Putamen (tissue), 1 donor: ENCODE results near the gene ODAM.
"Not testable (repeated sequence)": the region's sequence is repeated elsewhere in the genome, so short reads cannot be mapped to it uniquely, and the experiment has no call there.

Source experiments
- DNase-seq: peaks from one replicate; pipeline ENCODE4 v3.0.0-alpha.2; 2016; ENCODE audit warnings: low spot score

ODAM gene, protein sequence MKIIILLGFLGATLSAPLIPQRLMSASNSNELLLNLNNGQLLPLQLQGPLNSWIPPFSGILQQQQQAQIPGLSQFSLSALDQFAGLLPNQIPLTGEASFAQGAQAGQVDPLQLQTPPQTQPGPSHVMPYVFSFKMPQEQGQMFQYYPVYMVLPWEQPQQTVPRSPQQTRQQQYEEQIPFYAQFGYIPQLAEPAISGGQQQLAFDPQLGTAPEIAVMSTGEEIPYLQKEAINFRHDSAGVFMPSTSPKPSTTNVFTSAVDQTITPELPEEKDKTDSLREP

DNA sequence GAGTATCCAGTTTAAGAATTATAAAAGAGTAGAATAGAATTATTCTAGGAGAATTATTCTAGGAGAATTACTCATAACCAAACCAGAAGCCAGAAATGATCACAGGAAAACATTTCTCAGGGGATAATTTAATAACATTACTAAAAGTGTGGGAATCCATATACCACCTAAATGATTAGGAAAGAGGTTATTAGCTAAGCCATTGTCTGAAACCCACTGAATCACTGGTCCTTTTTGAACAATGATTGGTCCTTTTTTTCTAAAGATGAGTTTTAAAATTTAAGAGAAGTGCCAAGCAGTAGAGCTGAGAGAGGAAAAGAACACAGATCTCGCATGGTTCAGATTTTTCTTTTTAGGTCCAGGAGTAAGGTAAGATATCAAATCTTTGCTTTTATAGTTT lies at the start of gene ODAM:
Gene ODAM (plus strand): TSS at position 301 of the 400 bp plus-strand sequence. CDS start 819 bp downstream, outside the sequence.
- no peak for DNase-seq

DNA sequence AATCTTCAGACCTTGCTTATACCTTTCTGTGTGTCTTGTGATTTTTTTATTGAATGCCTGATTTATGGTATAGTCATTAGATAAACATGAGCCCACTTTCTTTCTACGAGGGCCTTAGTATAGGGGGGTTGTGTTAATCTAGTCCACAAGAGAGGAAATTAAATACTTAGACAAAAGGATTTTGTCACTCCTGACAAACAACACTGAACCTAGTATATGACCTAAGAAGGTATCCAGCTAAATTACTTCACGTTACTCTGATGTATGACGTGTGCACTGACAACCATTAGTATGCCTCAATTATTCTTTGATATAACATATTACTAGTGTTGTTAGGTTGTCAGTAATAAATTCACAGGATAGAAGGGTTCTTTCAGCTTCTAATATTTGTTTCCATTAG lies 44.3 kb upstream of the ODAM start:
- no peak for DNase-seq

DNA sequence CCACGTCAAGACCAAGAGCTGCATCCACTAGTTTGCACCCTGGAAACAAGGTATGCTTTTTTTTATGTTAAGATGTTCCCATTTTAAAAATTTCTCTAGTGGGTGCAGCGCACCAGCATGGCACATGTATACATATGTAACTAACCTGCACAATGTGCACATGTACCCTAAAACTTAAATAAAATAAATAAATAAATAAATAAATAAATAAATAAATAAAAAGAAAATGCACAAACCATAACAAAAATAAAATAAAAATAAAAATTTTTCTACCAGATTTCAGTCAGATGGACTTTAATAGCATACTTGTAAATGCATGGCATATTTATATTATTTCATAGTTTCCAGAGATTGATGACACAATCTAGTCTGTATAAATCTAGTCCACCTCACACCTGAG lies 43.4 kb upstream of the ODAM start:
- no peak for DNase-seq

DNA sequence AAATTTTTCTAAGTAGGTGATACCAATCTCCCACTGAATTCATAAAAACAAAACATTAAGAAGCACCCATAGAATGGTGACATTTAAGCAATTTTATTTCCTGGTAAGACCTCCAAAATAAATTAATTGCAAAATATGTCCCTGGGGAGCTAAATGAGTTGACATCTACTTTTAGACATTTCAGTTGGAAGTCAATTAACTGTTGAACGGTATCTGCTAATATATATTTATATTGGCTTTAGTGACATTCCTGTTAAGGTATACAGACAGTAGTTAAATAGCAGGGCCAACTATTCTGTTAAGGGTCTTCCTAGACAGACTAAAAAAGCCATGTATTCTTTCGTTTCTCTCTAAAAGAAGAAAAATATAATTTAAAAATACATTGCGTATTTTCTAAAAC lies 41.6 kb upstream of the ODAM start, which contains the start of gene PRR27:
Gene PRR27 (plus strand): TSS at position 301 of the 400 bp plus-strand sequence. CDS start 139 bp downstream, outside the sequence.
- no peak for DNase-seq

DNA sequence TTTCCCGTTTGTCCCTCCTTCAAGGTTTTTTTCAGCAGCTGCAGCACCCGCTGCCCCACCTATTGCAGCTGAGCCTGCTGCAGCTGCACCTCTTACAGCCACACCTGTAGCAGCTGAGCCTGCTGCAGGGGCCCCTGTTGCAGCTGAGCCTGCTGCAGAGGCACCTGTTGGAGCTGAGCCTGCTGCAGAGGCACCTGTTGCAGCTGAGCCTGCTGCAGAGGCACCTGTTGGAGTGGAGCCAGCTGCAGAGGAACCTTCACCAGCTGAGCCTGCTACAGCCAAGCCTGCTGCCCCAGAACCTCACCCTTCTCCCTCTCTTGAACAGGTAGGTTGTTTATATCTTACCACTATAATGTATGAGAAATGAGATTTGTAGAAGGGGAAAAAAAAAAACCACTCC lies 36.9 kb upstream of the ODAM start:
- no peak for DNase-seq

DNA sequence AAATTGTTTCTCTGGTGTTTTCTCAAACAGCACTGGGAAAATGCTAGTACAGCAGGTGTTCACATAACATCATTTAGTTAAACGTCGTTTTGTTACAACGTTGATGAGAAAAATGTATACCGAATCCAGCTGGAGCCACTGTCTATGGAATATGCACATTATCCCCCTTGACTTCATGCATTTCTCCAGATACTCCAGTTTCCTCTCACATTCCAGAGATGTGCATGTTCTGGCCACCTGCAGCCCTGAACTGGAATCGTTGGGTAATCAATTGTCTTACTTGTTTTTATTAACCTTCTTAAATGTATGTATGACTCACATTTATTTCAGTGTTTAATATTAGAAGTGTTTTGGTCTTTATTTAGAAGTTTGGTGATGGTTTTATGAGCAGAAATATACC lies 18.4 kb upstream of the ODAM start:
- DNase-seq = no peak

DNA sequence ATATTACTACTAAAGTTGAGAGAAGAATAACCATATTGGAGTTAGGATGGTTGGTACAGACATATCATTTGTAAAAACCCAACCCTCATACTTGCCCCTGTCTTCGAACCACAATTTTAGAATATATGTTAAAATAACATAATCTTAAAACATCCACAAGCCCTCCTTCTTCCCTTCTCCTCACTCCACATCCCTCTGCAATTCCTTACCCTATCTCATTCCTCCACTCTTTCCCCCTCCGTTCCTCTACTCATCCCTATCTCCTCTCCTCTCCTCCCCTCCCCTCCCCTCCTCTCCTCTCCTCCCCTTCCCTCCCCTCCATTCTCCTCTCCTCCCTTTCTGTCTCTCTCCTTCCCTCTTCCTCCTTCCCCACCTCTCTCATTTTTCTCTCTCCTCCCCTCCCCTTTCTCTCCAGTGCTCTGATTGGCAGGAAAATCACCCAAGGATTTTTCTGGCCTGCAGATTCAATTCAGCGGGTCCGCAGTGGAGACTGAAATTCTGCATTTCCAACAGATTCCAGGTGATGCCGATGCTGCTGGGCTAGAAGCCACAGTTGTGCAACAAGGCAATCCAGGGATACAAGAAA lies 17.4 kb upstream of the ODAM start:
- no peak for DNase-seq

DNA sequence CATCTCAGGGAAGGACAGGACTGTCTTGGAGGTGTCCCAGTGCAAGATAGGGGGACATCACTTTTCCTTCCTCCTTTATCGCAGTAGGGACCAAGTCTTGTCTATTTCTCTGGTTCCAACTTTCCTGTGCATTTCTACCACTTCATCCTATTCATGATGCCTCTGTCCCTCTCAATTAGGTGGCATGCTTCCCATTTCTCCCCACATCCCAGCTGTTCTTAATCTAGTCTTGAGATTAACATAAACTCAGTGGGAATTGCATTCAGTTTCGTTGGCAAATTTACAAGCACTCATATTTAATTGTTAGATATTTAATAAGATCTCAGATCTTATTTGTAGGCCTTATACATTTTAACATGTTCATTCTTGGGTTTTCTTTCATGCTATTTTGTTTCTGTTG lies 15.7 kb upstream of the ODAM start:
- DNase-seq = no peak

DNA sequence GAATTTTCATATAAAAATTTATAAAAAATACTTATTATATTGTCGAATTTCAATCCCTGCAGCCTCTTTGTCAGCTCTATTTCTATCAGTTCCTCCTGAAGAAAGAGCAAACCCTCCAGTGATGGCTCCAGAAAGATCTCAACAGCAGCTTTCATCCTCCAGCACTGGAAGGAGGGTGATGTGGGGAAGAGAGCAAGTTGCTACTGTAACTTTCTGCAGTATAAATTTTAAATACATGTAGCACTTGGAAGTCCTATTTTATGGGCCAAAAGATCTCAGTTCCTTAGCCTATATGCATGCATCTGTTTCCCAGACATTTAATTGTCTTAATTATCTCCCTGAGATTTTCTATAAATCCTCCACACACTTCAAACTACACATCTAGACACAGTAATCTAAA lies 13.7 kb upstream of the ODAM start:
- DNase-seq = no peak

DNA sequence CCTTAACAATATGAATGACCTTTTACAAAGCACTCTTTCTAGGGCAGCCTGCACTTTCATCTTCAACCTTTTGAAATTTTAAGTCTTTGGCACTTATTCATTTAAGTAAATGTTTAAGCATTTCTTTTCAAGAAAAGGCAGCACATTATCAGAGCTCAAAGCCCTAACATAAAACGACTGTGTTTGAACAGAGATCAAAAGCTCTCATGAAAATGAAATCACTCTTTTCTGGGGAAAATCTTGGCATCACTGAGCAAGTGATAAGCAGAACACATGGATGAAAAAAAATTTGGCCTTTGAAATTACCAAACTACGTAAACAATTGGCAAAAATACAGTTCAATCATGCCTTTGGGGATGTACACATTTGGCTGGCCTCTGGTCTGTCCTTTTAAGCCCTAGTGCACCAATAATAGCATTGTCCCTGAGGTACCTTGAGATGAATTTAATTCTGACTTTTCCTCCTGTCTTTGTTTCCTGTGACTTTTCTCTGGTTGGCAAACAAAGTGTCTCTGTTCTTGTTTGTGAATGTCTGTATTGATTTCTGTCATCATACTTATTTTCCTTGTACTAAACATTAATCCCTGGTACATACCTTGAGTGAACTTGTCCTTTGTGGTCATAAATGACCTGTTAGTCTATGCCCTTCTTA lies 12.9 kb upstream of the ODAM start:
- DNase-seq = no peak

DNA sequence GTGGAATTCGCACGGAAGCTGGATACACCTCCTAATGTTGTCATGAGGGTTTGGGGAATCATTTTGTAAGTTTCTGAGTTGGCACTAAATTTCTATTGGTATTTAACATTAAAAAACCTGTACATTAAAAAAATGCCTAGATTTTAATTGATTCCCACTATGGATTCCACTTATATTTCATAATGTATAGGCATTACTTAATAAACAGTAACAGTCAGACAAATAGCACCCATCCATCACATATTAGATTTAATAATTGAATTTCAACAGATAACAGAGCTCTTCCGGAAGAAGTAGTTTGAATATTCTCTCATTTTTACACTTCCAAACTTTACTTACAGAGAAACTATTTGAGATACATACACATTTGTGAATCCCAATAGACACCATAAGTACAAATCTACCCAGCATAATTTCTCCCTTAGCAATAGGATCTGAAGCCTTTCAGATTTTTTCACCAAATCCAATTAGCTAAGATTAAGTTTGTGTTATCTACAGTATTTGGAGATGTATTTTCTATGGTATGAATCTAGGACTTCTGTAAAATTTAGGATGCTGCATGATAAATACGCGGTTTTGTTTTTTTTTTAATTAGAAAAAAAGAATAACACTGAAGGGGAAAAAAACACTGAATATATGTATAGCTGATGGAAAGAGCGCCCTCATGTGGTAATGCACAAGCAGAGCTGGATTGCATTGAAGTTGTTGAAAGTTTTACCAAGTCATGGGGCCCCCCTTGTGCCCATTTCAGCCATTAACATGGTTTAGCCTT lies 12.2 kb upstream of the ODAM start:
- no peak for DNase-seq

DNA sequence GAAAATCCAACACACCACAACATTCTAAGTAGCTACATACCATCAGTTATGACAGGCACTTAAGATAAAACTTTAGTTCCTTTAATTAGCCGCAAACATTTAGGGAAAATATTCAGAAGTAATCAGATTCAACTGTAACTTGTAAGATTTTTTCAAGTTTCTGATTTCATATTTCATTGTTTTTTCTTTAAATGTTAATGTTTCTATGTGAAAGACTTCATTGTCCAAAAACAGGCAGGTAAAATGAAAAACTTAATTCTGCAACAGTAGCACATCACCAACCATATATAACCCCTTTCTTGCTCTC lies 11.6 kb upstream of the ODAM start:
- DNase-seq = no peak

DNA sequence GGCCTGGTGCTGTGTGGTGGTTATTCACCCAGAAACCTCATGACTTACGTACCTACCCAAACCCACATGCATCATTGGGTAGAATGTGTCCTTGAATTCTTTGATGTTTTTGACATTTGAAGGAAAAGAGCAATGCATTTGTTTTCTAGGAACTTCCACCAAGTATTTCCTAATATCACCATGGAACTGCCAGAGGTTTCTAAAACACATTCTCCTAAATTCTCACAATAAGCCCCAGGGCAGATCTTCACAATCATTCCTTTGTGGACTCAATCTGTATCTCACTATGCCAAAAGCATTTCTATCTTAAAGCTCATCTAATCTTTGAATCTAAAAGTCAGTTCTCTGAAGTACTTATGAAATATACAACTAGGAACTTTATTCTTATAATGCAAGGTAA lies 8.3 kb upstream of the ODAM start:
- no peak for DNase-seq

DNA sequence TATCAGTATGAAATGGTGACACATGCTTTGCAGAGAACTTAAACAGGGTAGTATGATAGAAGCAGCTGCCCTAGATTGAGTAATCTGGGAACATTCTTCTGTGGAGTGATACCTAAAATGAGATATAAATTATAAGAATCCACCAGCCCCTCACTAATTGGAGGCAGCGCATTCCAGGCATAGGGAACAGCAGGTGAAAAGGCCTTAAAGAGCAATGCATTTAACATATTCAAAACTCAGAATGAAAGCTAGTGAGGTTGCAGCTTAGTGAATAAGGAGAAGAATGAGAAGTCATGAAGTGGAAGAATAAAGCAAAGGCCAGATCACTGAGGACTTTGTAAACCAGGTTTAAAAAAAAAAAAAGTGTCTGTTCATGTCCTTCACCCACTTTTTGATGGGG lies 4.9 kb upstream of the ODAM start:
- DNase-seq = no peak

DNA sequence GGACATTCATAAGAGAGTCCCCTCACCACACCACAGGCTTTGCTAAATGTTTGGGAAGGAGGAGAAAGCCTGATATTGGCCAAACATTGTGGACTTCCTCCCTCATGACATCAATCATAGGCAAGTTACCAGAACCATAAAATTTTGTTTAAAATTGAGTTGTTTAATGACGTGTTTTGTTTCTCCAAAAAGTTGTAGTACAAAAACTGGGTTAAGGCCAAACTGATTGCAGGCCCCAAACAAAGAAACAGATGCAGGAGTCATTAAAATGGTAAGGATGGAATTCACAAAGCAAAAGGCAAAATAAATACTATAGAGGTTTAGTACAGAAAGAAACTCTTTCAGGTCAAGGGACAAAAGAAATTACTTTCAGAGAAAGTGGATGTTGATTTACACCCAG lies 3.9 kb upstream of the ODAM start:
- DNase-seq = no peak

DNA sequence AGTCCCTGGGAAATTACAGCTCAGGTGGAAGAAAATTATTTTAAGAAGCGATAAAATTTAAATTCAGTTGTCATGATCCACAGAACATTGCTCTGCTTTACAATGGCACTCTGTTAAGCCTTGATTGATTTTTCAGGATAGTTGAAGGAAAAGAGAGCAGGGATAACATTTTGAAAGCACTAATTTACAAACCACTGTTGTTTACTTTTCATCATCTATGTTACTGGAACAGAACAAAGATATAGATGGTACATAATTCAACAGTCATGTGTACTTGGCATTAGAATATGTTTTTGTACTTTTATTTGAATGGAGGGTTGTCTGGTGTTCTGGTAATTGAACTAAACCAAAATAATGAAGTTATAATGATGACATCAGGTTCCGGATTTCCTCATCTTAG lies 2.6 kb upstream of the ODAM start:
- DNase-seq = no peak

DNA sequence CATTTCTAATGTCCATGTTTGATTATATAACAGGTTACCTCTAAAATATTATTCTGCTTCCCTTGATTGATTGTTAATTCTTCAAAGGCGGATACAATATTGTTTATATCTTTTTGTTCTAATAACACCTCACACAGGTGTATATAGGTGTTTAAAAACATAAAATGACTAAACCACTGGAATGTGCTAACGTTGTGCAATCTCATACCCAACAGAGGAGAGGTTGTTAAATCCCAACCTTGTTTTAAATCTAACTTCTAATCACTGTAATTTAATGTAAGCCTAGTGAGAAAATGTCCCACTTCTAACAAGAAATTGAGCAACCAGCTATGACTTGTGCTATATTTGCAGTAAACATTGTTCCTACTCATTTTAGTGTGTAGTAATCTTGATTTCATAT lies 1.3 kb downstream of the ODAM start:
- no peak for DNase-seq

DNA sequence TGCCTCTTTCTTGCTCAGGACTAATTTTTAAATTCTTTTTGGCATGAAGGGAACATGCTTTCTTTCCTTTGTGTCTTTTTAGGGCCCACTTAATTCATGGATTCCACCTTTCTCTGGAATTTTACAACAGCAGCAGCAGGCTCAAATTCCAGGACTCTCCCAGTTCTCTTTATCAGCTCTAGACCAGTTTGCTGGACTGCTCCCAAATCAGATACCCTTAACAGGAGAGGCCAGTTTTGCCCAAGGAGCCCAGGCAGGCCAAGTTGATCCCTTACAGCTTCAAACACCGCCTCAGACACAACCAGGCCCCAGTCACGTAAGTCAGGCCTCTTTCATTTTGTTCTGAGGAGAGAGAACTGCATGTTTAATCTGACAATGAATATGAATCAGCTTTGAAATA lies 2.3 kb downstream of the ODAM start:
- DNase-seq = no peak

DNA sequence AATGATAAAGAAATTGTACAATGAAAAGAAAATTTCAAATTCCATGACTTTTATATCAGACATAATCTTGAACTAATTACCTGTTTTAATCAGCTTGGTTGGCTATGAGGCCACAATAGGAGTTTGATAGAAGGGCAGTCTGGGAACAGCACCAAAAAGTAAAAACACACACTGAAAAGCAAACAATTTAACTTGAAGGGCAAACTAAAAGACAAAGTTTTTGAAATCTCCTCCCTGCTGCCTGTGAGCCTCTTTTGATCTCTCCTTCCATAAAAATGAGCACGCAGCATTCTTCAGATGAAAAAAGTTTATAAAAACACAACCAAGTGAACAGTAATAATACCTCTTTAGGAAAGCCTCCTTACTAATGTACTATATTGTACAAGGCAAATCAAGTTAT lies 8.1 kb downstream of the ODAM start:
- no peak for DNase-seq

DNA sequence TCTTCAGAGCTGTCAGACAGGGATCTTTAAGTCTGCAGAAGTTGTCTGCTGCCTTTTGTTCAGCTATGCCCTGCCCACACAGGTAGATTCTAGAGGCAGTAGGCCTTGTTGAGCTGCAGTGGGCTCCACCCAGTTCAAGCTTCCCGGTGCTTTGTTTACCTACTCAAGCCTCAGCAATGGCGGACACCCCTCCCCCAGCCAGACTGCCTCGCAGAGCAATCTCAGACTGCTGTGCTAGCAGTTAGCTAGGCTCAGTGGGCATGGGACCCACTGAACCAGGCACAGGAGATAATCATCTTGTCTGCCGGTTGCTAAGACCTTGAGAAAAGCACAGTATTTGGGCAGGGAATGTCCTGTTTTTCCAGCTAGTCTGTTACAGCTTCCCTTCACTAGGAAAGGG lies 17.2 kb downstream of the ODAM start:
- DNase-seq = not testable (repeated sequence)

DNA sequence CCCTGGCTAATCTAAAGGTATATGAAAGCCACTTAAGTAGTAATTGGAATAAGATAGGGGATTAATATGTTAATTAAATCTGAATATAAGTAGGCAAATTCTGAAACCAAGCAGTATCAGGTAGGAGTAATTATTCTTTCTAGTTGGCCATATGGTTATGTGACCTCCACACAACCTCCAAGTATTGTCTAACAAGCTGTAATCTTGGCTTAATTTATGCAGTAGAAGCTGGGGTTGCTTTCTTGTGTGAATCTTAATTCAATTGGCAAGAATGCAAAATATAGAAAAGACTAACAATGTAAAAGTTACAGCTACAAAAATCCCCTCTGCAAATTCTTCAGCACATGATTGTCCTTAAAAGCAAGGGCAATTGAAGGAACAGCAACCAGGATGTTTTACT lies 20.6 kb downstream of the ODAM start:
- not testable (repeated sequence) for DNase-seq

DNA sequence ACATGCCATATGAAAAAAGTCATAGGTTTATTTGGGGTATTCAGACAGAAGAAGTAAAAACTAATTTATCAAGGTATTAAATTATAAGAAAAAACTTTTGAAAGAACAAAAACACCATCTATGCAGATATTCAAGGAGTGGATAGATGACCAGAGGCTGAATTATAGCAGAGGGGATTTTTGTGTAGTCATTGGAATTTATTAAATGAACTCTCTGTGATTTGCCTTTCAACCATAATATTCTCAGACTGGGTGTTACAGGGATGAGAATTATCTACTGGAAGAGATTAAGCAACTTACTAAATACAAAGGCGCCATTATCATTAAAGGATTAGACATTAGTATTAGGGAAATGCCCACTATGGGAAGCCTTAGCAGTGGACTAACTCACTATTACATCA lies 21.0 kb downstream of the ODAM start:
- not testable (repeated sequence) for DNase-seq

DNA sequence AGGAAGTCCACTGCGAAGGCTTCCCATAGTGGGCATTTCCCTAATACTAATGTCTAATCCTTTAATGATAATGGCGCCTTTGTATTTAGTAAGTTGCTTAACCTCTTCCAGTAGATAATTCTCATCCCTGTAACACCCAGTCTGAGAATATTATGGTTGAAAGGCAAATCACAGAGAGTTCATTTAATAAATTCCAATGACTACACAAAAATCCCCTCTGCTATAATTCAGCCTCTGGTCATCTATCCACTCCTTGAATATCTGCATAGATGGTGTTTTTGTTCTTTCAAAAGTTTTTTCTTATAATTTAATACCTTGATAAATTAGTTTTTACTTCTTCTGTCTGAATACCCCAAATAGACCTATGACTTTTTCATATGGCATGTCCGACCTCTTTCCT lies 25.9 kb downstream of the ODAM start:
- not testable (repeated sequence) for DNase-seq
